Upper lobe of right lung (tissue), 1 donor: ENCODE data around the gene EYA2. TPM values are rescaled to one million over a fixed set of nuclear protein-coding genes. Genes with fewer than 3 reads are reported as not detected.

Experiments
- ATAC-seq: fragments of 200-7000 bp; cut with Tn5 transposase; one replicate; pipeline ENCODE4 v1.9.1; 2020; ENCODE audit warnings: mild to moderate bottlenecking, moderate library complexity
- DNase-seq: peaks from one replicate; pipeline ENCODE4 v3.0.0-alpha.2; 2020
- H3K27ac ChIP-seq: fragments of 200-600 bp; one replicate; pipeline ENCODE4 v1.8.0; 2022
- H3K27me3 ChIP-seq: fragments of 200-600 bp; one replicate; pipeline ENCODE4 v1.8.0; 2022; ENCODE audit warnings: mild to moderate bottlenecking
- H3K36me3 ChIP-seq: fragments of 200-600 bp; one replicate; pipeline ENCODE4 v1.8.0; 2022
- H3K4me1 ChIP-seq: fragments of 200-600 bp; one replicate; pipeline ENCODE4 v1.8.0; 2022
- H3K4me3 ChIP-seq: fragments of 200-600 bp; one replicate; pipeline ENCODE4 v1.8.0; 2022; ENCODE audit warnings: mild to moderate bottlenecking
- H3K9me3 ChIP-seq: fragments of 200-600 bp; one replicate; pipeline ENCODE4 v1.8.0; 2022
- CTCF ChIP-seq: fragments of 200-600 bp; IDR thresholded peaks from one replicate; pipeline ENCODE4 v1.8.0; 2022; ENCODE audit warnings: antibody characterized with exemption
- intact Hi-C: fragments of 100-400 bp; cut with DNase I; formaldehyde crosslinking; loops from one replicate; pipeline ENCODE4 v1.11.0; 2022
- total RNA-seq: library from RNA; stranded (reverse); fragmentation: NEBNext Ultra II Directional; extraction: Animal tissue kit (Norgen Biotek cat#: 25700); gene quantifications from one replicate; pipeline ENCODE4 v1.2.1, GENCODE V29; 2021
- donor health status: DM: no; HTN: yes; CAD: no; lungs with severe emphysema.

EYA2 gene
- total RNA-seq, 1 donor from 2014 or later, result 1.8 TPM

GRCh38 chr20:47113362-47114109 is 218.9 kb downstream of the EYA2 start:
- H3K36me3 ChIP-seq, result no peaks in the 10 kb centered on the region
- H3K27ac ChIP-seq, result no peak overlapping the region
- TF ChIP-seq CTCF, result no peak
- no peaks in the 10 kb centered on the region for H3K9me3 ChIP-seq
- intact Hi-C loops, result no loop called here
- no peak for ATAC-seq
- DNase-seq, result no peak
- H3K27me3 ChIP-seq, result no peaks in the 10 kb centered on the region
- no peak overlapping the region for H3K4me3 ChIP-seq
- peaks cover 6% of the 10 kb centered on the region for H3K4me1 ChIP-seq

GRCh38 chr20:47115694-47116093 is 221.1 kb downstream of the EYA2 start:
- Histone ChIP-seq H3K27ac (no peak overlapping the region), H3K9me3 (no peaks in the 10 kb centered on the region), H3K4me1 (peaks cover 8% of the 10 kb centered on the region), H3K36me3 (no peaks in the 10 kb centered on the region), H3K27me3 (no peaks in the 10 kb centered on the region), H3K4me3 (no peak overlapping the region)
- no peak for DNase-seq
- intact Hi-C loops, result no loop called here
- TF ChIP-seq CTCF, result no peak
- ATAC-seq, result no peak

- Histone ChIP-seq H3K4me3 (no peak overlapping the region), H3K36me3 (no peaks in the 10 kb centered on the region), H3K27ac (no peak overlapping the region), H3K27me3 (no peaks in the 10 kb centered on the region), H3K4me1 (peaks cover 8% of the 10 kb centered on the region), H3K9me3 (no peaks in the 10 kb centered on the region)
- no peak for TF ChIP-seq CTCF
- ATAC-seq, result no peak
- intact Hi-C loops, result no loop called here
- no peak for DNase-seq
These were observed 222.7 kb downstream of the EYA2 start for GRCh38 chr20:47117371-47117770.

GRCh38 chr20:47117773-47118172 is 223.1 kb downstream of the EYA2 start:
- no peak for ATAC-seq
- no peak overlapping the region for H3K4me3 ChIP-seq

GRCh38 chr20:47118206-47118605 is 223.6 kb downstream of the EYA2 start:
- intact Hi-C loops, result no loop called here
- Histone ChIP-seq H3K4me1 (peaks cover 8% of the 10 kb centered on the region), H3K4me3 (no peak overlapping the region), H3K27me3 (no peaks in the 10 kb centered on the region), H3K36me3 (no peaks in the 10 kb centered on the region), H3K27ac (peak overlapping the region; percentile 55), H3K9me3 (no peaks in the 10 kb centered on the region)
- DNase-seq (no peak), ATAC-seq (no peak)
- TF ChIP-seq CTCF, result no peak

More at GRCh38 chr20:47117773-47118172, 223.1 kb downstream of the EYA2 start:
- no peak for TF ChIP-seq CTCF
- no peaks in the 10 kb centered on the region for H3K9me3 ChIP-seq
- H3K27me3 ChIP-seq, result no peaks in the 10 kb centered on the region
- intact Hi-C loops, result no loop called here
- DNase-seq, result no peak
- H3K4me1 ChIP-seq, result peaks cover 8% of the 10 kb centered on the region
- H3K27ac ChIP-seq, result peak overlapping the region; percentile 55
- no peaks in the 10 kb centered on the region for H3K36me3 ChIP-seq
